DOHH2 (cell line): ENCODE data around the gene QSOX2.

Source experiments
- EZH2phosphoT487 ChIP-seq: fragments of 200-600 bp; sonication (generic); IDR thresholded peaks from 2 replicates; pipeline ENCODE4 v1.6.1; 2017; ENCODE audit warnings: borderline replicate concordance, mild to moderate bottlenecking, antibody characterized with exemption, low read length, moderate library complexity, mixed read lengths
- TF ChIP-seq, protein P1 (sequence below): fragments of 200-600 bp; sonication (generic); IDR thresholded peaks from one replicate; pipeline ENCODE4 v1.5.1; 2014; ENCODE audit warnings: antibody characterized with exemption, mild to moderate bottlenecking, low read depth, low read length; ENCODE audit not compliant: poor library complexity, severe bottlenecking

DNA sequence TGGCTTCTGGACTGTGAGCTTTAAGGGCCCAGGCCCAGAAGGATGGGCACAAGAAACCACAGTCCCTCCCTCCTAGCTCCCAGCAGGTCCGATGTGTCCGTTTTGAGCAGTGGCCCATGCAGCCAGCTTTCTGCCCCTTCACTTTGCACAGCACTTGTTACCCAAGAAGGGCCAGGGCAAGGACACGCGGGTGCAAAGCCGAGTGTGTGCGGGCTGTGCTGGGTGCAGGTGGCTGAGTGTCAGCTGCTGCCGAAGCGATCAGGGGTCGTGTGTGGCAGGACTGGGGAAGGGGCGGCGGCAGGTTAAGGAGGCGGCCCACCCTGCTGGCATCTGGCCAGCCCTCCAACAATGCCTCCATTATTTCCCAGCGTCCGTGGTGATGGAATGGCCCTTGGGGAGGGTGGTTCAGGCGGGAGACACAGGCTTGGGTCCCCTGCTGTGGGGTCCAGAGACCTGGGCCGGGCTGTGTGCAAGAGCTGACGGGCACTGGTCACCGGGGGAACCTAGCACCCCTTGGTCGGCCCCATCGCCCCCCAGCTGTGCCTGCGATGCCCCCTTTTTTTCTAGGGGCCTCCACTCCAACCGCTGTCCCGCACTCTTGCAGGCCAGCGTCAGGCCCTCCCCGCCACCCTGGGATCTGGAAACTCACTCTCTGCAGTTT lies 41.3 kb downstream of the QSOX2 start:
- TF ChIP-seq EZH2phosphoT487 = no peak
- TF ChIP-seq, protein P1, sequence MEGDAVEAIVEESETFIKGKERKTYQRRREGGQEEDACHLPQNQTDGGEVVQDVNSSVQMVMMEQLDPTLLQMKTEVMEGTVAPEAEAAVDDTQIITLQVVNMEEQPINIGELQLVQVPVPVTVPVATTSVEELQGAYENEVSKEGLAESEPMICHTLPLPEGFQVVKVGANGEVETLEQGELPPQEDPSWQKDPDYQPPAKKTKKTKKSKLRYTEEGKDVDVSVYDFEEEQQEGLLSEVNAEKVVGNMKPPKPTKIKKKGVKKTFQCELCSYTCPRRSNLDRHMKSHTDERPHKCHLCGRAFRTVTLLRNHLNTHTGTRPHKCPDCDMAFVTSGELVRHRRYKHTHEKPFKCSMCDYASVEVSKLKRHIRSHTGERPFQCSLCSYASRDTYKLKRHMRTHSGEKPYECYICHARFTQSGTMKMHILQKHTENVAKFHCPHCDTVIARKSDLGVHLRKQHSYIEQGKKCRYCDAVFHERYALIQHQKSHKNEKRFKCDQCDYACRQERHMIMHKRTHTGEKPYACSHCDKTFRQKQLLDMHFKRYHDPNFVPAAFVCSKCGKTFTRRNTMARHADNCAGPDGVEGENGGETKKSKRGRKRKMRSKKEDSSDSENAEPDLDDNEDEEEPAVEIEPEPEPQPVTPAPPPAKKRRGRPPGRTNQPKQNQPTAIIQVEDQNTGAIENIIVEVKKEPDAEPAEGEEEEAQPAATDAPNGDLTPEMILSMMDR = no peak
